HG03378 (cell line): ENCODE data around the gene ACTR1A.
"Not testable (repeated sequence)": the region's sequence is repeated elsewhere in the genome, so short reads cannot be mapped to it uniquely, and the experiment has no call there.

Experiments used
- ATAC-seq: cut with Tn5 transposase; IDR thresholded peaks from one replicate; pipeline ENCODE4 v1.9.1; 2021; ENCODE audit warnings: mild to moderate bottlenecking, moderate library complexity; ENCODE audit not compliant: unreplicated experiment

Gene ACTR1A

GRCh38 chr10:102517553-102517952, 15.0 kb upstream of the ACTR1A start:
- no peak for ATAC-seq

GRCh38 chr10:102515724-102516123, 13.2 kb upstream of the ACTR1A start:
- ATAC-seq = no peak

GRCh38 chr10:102514487-102515311, 12.2 kb upstream of the ACTR1A start:
- ATAC-seq = no peak

GRCh38 chr10:102511583-102512274, 9.2 kb upstream of the ACTR1A start:
- ATAC-seq = peak; percentile 73

- no peak for ATAC-seq
Measured at GRCh38 chr10:102509387-102509786, 6.9 kb upstream of the ACTR1A start.

- no peak for ATAC-seq
Measured at GRCh38 chr10:102508506-102508905, 6.0 kb upstream of the ACTR1A start.

- no peak for ATAC-seq
Measured at GRCh38 chr10:102507521-102507920, 5.0 kb upstream of the ACTR1A start.

GRCh38 chr10:102505462-102506115, 3.1 kb upstream of the ACTR1A start:
- no peak for ATAC-seq

GRCh38 chr10:102504976-102505300, 2.4 kb upstream of the ACTR1A start:
- ATAC-seq = no peak

GRCh38 chr10:102504179-102504975, 1.9 kb upstream of the ACTR1A start:
- ATAC-seq = no peak

- peak; percentile 59 for ATAC-seq
Measured at GRCh38 chr10:102503264-102504178, 1.0 kb upstream of the ACTR1A start, which contains the start of gene SUFU. TSS of gene SUFU (plus strand) at chr10:102503972. CDS start at chr10:102504153, 181 bp downstream.

- peak; percentile 75 for ATAC-seq
Measured at GRCh38 chr10:102502029-102502336, 529 bp downstream of the ACTR1A start.

GRCh38 chr10:102501201-102502028, 1.1 kb downstream of the ACTR1A start:
- no peak for ATAC-seq

- ATAC-seq = not testable (repeated sequence)
Measured at GRCh38 chr10:102500686-102501085, 1.8 kb downstream of the ACTR1A start.

GRCh38 chr10:102499356-102499755, 3.2 kb downstream of the ACTR1A start:
- ATAC-seq = no peak

- no peak for ATAC-seq
Measured at GRCh38 chr10:102497545-102497944, 5.0 kb downstream of the ACTR1A start.

GRCh38 chr10:102493771-102494170, 8.7 kb downstream of the ACTR1A start:
- ATAC-seq = no peak

- ATAC-seq = no peak
Measured at GRCh38 chr10:102492983-102493382, 9.5 kb downstream of the ACTR1A start.

GRCh38 chr10:102492344-102492939, 10.1 kb downstream of the ACTR1A start:
- ATAC-seq = no peak
